ENCODE results near the gene RPUSD3. TPM values are rescaled to one million over a fixed set of nuclear protein-coding genes. Genes with fewer than 3 reads are reported as not detected.
A peak's percentile ranks its signal among the peaks of the same experiment; 100 is the strongest.

Gene RPUSD3
- total RNA-seq, 6 experiments from 2014 or later = 35.4 to 42.3 (median 38.2) TPM

DNA sequence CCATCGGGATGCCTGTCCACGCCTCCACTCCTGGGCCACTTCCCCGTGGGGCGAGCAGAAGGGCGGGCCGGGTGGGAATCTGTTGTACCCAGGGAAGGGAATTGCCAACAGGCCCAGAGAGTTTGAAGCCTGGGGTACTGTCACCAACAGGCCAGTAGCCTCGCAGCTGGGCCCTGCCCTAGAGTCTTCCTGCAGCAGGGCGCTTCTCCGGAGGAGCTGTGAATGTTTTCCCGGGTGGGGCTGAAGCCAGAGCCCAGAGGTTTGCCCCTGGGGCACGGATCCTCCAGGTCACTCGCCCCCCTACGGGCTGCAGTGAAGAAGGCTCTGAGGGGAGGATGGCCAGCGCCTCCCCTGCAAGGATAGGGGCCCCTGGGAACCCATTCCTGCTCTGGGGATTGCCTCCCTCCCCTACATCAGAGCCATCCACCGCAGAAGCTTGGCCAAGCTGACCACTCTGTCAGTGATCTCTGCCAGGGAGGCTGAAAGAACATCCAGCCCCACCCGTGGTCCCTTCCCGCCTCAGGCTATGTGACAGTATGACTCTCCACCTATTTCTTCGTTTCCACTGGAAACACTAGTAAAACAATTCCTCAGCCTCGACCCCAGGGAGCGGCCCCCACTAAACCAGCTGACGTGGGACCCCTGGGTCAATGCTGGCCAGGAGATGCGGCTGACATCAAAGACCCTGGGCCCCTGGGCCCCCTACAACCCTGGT, 19.4 kb upstream of the RPUSD3 start:
- Mint-ChIP-seq H3K27ac (no peak overlapping the region), H3K9me3 (no peaks in the 10 kb centered on the region), H3K4me1 (ENCODE audit: low read depth) (peaks cover 6% of the 10 kb centered on the region), H3K4me3 (no peak overlapping the region), H3K27me3 (ENCODE audit: insufficient read depth) (no peaks in the 10 kb centered on the region), H3K36me3 (ENCODE audit: low read depth) (no peaks in the 10 kb centered on the region)
- DNase-seq = no peak
- TF ChIP-seq, protein P1, sequence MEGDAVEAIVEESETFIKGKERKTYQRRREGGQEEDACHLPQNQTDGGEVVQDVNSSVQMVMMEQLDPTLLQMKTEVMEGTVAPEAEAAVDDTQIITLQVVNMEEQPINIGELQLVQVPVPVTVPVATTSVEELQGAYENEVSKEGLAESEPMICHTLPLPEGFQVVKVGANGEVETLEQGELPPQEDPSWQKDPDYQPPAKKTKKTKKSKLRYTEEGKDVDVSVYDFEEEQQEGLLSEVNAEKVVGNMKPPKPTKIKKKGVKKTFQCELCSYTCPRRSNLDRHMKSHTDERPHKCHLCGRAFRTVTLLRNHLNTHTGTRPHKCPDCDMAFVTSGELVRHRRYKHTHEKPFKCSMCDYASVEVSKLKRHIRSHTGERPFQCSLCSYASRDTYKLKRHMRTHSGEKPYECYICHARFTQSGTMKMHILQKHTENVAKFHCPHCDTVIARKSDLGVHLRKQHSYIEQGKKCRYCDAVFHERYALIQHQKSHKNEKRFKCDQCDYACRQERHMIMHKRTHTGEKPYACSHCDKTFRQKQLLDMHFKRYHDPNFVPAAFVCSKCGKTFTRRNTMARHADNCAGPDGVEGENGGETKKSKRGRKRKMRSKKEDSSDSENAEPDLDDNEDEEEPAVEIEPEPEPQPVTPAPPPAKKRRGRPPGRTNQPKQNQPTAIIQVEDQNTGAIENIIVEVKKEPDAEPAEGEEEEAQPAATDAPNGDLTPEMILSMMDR (IDR thresholded peaks at IDR 0.05) = no peak

DNA sequence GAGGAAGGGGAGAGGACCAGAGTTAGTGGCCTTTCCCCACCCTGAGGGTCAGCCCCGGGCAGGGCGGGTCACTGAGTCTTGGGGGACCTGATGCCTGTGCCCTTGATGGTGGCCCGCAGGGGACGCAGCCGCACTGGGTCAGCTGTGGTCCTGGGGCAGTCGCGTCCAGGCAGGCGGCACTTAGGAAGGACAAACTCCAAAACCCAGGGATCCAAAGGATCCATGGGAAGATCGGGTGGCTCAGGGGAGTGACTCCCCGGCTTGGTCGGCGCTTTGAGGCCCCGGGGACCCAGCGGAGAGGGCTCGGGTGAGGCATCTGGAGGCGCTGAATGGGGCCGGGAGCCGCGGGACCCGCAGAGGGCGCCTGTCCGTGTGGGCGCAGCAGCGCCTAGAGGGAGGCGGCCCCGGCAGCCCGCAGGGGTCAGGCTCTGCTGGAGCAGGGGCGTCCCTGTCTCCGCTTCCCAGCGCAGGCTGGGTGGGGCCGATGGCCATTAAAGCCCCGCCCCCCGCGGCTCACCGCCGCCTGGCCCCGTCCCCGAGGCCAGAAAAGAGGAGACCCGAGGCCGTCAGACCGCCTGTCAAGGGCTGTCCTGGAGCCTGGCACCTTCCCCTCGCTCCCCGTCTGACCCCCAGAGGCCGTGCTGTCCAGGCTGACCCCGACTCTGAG, 18.7 kb upstream of the RPUSD3 start:
- Mint-ChIP-seq H3K27me3 (ENCODE audit: insufficient read depth) (no peaks in the 10 kb centered on the region), H3K36me3 (ENCODE audit: low read depth) (no peaks in the 10 kb centered on the region), H3K9me3 (no peaks in the 10 kb centered on the region), H3K4me1 (ENCODE audit: low read depth) (peaks cover 6% of the 10 kb centered on the region), H3K4me3 (no peak overlapping the region), H3K27ac (no peak overlapping the region)
- peak; percentile 31 for DNase-seq
- TF ChIP-seq, protein P1 (IDR thresholded peaks at IDR 0.05) = peak; percentile 72

DNA sequence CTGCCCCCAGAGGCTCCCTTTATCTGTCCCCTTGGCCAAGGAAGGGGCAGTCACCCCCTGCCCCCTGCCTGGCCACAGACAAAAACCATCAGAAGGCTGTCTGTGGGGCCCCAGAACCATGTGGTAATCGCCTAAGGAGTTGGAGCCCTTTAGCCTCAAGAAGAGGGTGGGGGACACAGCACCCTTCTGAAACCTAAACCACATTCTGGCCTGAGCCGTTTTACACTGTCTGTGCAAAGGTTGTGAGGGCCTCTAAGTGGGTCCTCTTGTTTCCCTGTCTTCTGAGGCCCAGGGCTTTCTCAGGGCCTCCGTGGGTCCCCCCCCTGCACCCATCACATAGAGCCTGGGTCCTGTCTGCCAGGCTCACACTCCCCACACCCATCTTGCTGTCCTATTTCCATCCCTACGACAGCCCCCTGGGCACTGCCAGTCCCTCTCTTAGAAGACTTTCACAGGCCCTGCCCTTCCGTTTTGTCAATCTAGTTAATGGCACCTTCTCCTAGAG, 17.9 kb upstream of the RPUSD3 start:
- Mint-ChIP-seq H3K4me3 (no peak overlapping the region), H3K9me3 (no peaks in the 10 kb centered on the region), H3K36me3 (ENCODE audit: low read depth) (no peaks in the 10 kb centered on the region), H3K27ac (no peak overlapping the region), H3K27me3 (ENCODE audit: insufficient read depth) (peaks cover 2% of the 10 kb centered on the region; the same call in 1 of the 2 replicates), H3K4me1 (ENCODE audit: low read depth) (peaks cover 6% of the 10 kb centered on the region)
- DNase-seq = no peak
- TF ChIP-seq, protein P1 (IDR thresholded peaks at IDR 0.05) = no peak

DNA sequence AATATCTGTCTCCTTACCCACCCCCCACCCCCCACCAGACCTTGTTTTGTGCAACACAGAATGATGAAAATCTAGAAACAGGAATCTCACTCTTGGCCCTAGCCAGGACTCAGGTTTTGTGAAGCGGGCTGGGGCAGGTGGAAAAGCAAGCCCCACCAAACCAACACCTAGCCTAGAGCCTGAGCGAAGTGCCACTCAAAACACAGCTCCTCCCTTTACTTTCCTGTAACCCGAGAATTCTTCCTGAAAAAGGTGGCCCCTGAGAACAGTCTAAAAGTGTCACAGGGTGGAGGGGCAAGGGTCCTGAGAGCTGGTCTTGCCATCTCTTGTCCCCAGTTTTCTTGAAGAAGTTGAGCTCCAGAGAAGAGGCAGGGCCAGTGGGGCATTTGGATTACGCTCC, 17.4 kb upstream of the RPUSD3 start:
- H3K27me3 Mint-ChIP-seq (ENCODE audit: insufficient read depth) = peaks cover 3% of the 10 kb centered on the region; the same call in 1 of the 2 replicates
- no peak overlapping the region for H3K4me3 Mint-ChIP-seq
- H3K4me1 Mint-ChIP-seq (ENCODE audit: low read depth) = peaks cover 6% of the 10 kb centered on the region
- TF ChIP-seq, protein P1 (IDR thresholded peaks at IDR 0.05) = no peak
- no peaks in the 10 kb centered on the region for H3K9me3 Mint-ChIP-seq
- no peak overlapping the region for H3K27ac Mint-ChIP-seq
- no peaks in the 10 kb centered on the region for H3K36me3 Mint-ChIP-seq (ENCODE audit: low read depth)
- DNase-seq = no peak

DNA sequence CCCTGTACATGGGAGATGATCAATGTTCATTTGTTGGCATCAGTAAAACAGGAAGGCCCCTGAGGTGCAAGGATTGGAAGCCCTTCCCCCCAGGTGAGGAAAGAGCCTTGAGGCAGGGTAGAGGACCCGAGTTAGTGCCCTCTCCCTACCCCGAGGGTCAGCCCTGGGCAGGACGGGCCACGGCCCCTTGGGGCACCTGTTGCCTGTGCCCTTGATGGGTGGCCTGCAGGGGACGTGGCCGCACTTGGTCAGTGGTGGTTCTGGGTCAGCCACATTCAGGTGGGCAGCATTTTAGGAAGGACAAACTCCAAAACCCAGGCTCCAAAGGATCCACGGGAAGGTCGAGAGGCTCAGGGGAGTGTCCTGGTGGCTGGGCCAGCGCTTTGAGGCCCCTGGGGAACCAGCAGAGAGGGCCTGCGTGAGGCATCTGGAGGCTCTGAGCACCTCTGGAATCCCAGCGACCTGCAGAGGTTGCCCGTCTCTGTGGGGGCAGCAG, 15.8 kb upstream of the RPUSD3 start:
- peaks cover 5% of the 10 kb centered on the region for H3K4me1 Mint-ChIP-seq (ENCODE audit: low read depth)
- no peaks in the 10 kb centered on the region for H3K36me3 Mint-ChIP-seq (ENCODE audit: low read depth)
- H3K4me3 Mint-ChIP-seq = no peak overlapping the region
- no peak overlapping the region for H3K27ac Mint-ChIP-seq
- no peak for DNase-seq
- TF ChIP-seq, protein P1 (IDR thresholded peaks at IDR 0.05) = no peak
- H3K27me3 Mint-ChIP-seq (ENCODE audit: insufficient read depth) = peaks cover 3% of the 10 kb centered on the region; the same call in 1 of the 2 replicates
- no peaks in the 10 kb centered on the region for H3K9me3 Mint-ChIP-seq

Data from HFFc6 (cell line).